Hepatic stellate cell (primary cell): ENCODE data around the gene MSS51.
"Not testable (repeated sequence)": the region's sequence is repeated elsewhere in the genome, so short reads cannot be mapped to it uniquely, and the experiment has no call there.

ENCODE experiments used
- DNase-seq: peaks from one replicate; pipeline ENCODE4 v3.0.0; 2011; ENCODE audit warnings: low spot score

The MSS51 gene

GRCh38 chr10:73414230-73414945, 19.0 kb downstream of the MSS51 start:
- no peak for DNase-seq

GRCh38 chr10:73413528-73414229, 19.7 kb downstream of the MSS51 start, which contains the start of gene ANXA7:
Gene ANXA7, minus strand, starts transcription at chr10:73414058. Its CDS starts 13,202 bp downstream, at chr10:73400856.
- peak; percentile 97 for DNase-seq

GRCh38 chr10:73413108-73413527, 20.2 kb downstream of the MSS51 start:
- DNase-seq: peak; percentile 38

- DNase-seq: no peak
These were observed 22.5 kb downstream of the MSS51 start for GRCh38 chr10:73410897-73411296.

- no peak for DNase-seq
These were observed 24.3 kb downstream of the MSS51 start for GRCh38 chr10:73408978-73409521.

GRCh38 chr10:73408061-73408460, 25.3 kb downstream of the MSS51 start:
- DNase-seq: no peak

GRCh38 chr10:73407495-73407894, 25.9 kb downstream of the MSS51 start:
- DNase-seq: no peak

- DNase-seq: no peak
These were observed 26.5 kb downstream of the MSS51 start for GRCh38 chr10:73406846-73407245.

- DNase-seq: no peak
These were observed 27.8 kb downstream of the MSS51 start for GRCh38 chr10:73405556-73405955.

- no peak for DNase-seq
These were observed 28.7 kb downstream of the MSS51 start for GRCh38 chr10:73404690-73405089.

GRCh38 chr10:73401636-73402035, 31.7 kb downstream of the MSS51 start:
- DNase-seq: no peak

- DNase-seq: no peak
These were observed 34.3 kb downstream of the MSS51 start for GRCh38 chr10:73399063-73399462.

GRCh38 chr10:73398024-73398423, 35.3 kb downstream of the MSS51 start:
- no peak for DNase-seq

GRCh38 chr10:73394325-73394724, 39.0 kb downstream of the MSS51 start:
- not testable (repeated sequence) for DNase-seq

GRCh38 chr10:73388228-73388627, 45.1 kb downstream of the MSS51 start:
- DNase-seq: no peak

GRCh38 chr10:73386583-73386982, 46.8 kb downstream of the MSS51 start:
- no peak for DNase-seq

GRCh38 chr10:73379064-73379748, 54.2 kb downstream of the MSS51 start:
- DNase-seq: no peak

GRCh38 chr10:73376679-73377078, 56.7 kb downstream of the MSS51 start:
- no peak for DNase-seq
